HG03139 (cell line): ENCODE data around the gene VILL.
"Not testable (repeated sequence)": the region's sequence is repeated elsewhere in the genome, so short reads cannot be mapped to it uniquely, and the experiment has no call there.

Experiments
- ATAC-seq: cut with Tn5 transposase; IDR thresholded peaks from one replicate; pipeline ENCODE4 v1.9.1; 2021; ENCODE audit not compliant: unreplicated experiment

The VILL gene

DNA sequence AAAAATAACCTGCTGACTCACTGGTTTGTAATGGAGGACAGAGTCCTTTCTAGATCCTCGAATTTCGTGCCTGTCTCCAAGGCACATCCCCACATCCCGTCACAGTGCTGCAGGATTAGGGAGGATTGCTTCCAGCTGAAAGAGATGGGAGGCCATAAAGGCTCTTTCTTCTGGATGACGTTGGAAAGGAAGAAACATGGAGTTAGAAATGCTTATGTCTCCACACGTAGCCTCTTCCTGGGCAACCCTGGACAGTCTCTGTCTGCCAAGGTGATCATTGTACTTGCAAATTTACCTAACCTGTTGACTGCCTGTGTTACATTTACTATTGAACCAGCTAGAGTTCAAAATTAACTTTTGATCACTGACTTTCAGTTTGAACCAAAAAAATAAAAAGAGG lies 27.6 kb upstream of the VILL start:
- no peak for ATAC-seq

DNA sequence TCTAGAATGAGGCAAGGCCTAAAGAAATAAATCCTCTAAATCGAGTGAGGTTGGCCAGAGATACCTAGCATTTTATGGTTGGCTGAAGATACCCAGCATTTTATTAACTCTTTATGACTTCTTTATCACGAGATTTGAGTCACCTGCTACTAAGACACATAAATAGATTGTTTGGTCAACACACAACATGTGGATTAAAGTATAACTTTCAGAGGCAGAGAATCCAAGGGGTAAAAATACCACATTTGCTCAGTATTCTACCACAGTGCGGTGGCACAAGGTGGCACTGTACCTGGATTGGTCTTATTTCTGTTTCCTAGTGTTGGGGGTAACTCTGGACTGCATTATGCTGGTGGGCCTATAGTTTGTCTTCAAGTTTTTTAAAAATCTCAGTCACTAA lies 27.0 kb upstream of the VILL start:
- ATAC-seq, result no peak

DNA sequence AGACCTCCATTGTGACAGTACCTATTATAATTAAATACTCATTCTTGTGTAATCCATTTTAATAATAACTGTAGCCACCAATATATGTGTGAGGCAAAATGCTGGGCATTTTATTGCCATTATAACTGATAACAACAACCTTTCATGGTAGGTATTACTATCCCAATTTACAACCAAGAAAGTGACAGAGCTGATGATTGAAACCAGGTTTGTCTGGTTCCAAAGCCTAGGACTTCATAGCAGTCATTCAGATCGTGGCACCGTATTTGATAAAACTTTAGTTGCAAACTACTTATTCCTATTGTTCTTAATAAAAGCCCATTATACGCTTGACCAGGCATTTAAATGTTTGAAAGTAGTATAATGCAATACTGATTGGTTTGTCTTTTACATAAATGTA lies 26.4 kb upstream of the VILL start:
- ATAC-seq, result no peak

DNA sequence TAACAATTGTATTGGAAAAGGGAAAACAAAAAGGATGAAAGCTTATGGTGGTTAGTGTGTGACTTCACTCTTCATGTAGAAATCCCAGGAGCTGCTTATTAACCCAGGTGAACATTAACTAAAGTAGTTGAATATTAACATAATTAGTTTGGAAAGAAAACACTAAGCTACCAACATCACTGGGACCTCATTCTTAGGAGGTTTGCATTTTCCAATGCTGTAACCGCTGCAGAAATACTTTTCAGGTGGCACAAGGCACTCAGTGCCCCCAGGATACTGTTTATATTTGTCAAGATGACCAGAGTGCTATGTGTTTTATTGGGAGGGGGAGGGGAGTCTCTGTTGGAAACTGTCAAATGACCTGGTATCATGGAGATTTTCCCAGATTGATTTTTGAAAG lies 25.9 kb upstream of the VILL start:
- no peak for ATAC-seq

DNA sequence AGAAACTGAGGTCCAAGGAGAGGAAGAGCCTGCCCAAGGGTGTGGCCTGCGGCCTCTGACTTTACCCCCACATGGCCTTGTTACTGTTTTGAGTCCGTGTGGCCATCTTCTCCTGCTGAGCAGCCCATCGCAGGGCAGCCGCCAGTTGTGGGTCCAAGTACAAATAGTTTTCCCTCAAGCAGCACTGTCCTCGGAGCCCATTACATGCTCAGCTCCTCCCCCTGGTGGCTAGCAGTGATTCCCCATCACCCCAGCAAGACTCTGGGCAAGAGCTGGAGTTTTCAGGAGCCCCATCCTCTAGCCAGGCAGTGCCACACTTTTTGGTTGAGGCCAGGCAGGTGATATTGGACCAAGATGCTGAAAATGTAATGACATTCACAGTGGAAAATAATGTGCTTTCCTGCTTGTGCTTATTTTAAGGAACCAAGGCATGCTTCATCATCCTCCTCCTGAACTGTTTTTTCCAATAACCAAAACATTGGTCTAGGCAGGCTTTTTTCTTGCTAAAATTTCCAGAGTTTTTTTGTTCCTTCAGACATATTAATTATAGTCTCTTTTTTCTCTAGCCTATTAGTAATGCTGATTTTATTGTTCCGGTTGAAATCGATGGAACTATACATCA lies 23.2 kb upstream of the VILL start:
- ATAC-seq, result no peak

- no peak for ATAC-seq
Measured at GRCh38 chr3:37968199-37968598, 22.4 kb upstream of the VILL start.

DNA sequence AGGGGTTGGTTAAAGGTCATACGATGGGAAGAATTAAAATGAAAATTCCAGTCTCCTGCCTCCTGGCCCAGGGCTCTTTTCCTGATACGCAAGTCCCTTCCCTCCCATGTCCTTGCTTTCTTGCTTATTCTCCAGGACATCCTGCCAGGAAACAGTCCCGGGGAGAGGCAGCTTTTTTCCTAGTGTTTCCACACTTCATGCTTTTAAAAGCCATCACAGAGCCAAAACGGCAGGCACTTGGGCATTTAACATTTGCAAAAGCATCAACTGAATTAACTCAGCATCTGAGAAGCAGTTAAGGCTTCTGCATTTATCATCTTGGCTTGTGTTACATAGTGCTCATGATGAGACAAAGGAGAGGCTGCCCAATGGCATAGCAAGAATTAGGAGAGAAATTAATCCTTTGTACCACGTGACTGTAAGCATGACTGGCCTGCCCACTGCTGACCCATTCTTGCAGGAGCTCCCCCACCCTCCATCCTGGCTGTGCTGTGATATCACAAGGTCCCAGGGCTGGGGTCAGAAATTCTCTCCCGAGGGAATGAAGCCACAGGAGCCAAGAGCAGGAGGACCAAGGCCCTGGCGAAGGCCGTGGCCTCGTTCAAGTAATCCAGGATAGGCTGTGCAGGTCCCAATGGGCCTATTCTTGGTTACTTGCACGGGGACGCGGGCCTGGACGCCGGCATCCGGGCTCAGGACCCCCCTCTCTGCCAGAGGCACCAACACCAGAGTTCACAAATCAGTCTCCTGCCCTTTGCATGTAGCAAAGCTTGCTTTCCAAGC lies 21.6 kb upstream of the VILL start:
- no peak for ATAC-seq

- ATAC-seq, result no peak
Measured at GRCh38 chr3:37969596-37970100, 20.9 kb upstream of the VILL start.

GRCh38 chr3:37970802-37971201 lies 19.8 kb upstream of the VILL start:
- ATAC-seq, result no peak

- no peak for ATAC-seq
Measured at GRCh38 chr3:37971467-37971866, 19.1 kb upstream of the VILL start.

DNA sequence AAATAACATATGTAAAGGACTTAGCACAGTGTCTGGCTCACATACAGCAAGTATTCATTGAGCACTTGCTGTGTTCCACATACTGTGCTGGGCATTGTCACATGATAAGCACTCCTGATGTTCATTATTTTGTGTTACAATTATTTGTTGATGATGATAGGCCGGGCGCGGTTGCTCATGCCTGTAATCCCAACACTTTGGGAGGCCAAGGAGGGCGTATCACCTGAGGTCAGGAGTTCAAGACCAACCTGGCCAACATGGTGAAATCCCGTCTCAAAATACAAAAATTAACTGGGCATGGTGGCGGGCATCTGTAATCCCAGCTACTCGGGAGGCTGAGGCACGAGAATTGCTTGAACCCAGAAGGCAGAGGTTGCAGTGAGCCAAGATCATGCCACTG lies 18.5 kb upstream of the VILL start:
- ATAC-seq, result not testable (repeated sequence)

- ATAC-seq, result no peak
Measured at GRCh38 chr3:37973246-37974054, 17.1 kb upstream of the VILL start.

DNA sequence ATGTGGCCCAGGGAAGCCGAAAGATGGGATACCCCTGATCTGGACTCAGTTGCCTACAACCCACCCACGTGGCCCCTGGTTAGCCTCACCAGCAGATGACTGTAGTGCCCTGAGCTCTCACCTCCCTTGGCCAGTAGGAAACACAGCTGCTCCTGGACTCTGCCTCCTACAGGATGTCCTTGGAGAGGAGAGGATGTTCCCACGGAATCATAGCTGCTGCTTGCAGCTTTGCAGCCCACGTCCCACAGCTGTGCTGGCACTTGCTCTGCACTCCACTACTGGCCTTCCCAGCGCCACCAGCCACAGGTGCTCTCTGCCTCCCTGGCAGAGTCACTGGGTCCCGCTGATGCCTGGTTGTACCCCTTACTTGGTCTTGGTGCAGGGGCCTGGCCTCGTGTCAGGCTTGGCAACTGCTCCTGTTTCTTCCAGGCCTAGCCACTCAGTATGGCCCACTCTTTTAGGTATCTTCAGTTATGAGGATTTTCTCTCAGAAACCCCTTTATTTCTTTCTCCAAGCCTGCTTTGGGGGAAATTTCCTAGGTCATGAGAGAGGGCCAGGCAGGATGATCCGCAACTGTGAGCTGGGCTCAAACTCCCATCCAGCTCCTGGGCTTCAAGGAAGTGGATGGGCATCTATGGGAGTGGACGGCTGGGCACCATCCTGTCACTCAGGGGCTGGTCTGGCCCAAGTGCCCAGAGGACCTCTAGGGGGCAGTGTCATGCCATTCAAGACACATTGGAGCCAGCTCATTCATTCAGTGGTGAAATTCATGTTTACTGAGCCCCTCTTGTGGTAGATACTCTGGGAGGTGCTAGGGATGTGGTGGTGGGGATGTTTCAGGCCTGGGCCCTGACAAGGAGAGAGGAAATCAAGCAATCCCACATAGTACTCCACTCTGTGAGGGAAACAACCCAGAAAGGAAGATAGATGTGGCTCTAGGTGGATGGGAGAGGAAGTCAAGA lies 16.2 kb upstream of the VILL start:
- peak; percentile 63 for ATAC-seq

DNA sequence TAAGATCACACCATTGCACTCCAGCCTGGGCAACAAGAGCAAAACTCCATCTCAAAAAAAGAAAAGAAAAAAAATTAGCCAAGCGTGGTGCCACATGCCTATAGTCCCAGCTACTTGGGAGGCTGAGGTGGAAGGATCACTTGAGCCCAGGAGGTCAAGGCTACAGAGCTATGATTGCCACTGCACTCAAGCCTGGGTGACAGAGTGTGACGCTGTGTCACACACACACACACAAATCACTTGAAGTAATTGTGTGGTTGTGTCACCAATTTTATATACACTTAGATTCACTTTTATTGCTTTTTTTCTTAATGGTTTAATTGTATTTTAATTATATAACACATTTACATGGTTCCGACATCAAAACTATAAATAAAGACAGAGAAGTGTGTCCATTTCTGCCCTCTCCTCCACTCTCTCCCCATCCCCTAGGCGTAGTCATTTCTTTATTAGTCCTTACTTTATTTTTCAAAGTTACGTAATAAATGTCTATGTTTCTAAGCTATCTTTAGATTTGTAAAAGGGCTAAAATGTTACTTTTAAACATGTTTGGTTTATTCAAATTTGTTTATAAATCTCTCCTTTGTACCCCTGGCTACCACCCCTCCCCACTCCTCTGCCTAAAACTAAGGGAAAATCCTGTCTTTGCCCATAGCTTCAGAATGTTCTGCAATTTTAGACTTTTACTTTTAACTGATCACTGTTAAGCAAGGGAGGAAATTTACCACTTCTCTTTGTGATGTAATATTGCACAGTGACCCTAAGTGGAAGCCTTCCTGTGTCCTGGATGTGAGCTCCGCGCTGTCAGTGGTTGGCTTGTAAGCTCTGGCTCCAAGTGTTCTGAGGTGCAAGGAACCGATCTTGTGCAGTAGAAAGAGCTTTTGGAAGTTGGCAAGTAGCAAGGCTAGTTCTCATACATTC lies 10.8 kb upstream of the VILL start:
- no peak for ATAC-seq

DNA sequence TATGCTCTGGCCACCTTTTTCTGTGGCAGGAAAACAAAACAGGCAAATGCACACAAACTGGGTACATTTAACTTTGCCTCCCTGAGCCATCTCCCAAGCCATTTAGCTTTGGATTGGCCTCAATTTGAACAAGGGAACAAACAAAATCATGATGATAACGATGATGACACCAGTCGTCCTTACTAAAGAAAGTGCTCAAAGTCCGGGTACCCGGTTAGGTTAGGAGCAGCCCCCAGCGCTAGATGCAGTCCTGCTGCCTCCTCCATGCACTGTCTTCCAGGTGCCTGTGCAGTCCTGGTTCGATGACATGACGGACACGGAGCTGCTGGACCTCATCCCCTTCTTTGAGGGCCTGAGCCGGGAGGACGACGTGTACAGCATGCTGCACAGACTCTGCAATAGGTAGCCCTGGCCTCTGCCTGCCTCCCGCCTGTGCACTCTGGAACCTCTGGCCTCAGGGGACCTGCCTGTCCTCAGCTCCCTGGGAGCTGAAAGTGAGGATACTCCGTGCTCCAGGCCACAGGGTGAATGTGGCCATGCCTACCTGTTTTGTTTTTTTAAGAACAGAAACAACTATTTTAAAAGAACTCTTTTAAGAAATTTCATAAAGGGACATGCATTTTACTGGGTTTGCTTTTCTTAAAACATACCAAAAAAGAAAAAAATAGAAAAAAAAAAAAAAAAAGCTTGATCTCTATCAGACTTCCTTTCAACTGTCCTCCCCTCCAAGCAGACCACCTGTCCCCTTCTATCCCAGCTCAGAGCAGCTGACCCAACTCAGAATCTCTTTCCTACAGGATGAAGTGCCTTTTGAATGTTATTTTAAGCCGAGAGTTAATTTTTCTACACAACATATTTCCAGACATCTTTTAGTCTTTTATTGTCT lies 9.9 kb upstream of the VILL start:
- no peak for ATAC-seq

GRCh38 chr3:37981348-37981664 lies 9.3 kb upstream of the VILL start:
- ATAC-seq, result no peak

GRCh38 chr3:37982331-37982730 lies 8.3 kb upstream of the VILL start:
- no peak for ATAC-seq

- no peak for ATAC-seq
Measured at GRCh38 chr3:37984051-37984450, 6.5 kb upstream of the VILL start.

GRCh38 chr3:37984596-37984995 lies 6.0 kb upstream of the VILL start:
- no peak for ATAC-seq
